Nephron (organoid): ENCODE data around the gene MICAL2.

ENCODE experiments used
- H3K27ac Mint-ChIP-seq, 3 experiments: 2 replicates each; pipeline ENCODE4 v1.8.0; 2020; ENCODE audit warnings: mixed read lengths in 3 of 3, mild to moderate bottlenecking in 2 of 3, moderate library complexity in 1 of 3
- H3K27me3 Mint-ChIP-seq: 2 replicates; pipeline ENCODE4 v1.8.0; 2021; ENCODE audit warnings: low read depth, mild to moderate bottlenecking, moderate library complexity, mixed read lengths
- H3K36me3 Mint-ChIP-seq: 2 replicates; pipeline ENCODE4 v1.8.0; 2020; ENCODE audit warnings: low read depth, mixed read lengths
- H3K4me1 Mint-ChIP-seq: 2 replicates; pipeline ENCODE4 v1.8.0; 2020; ENCODE audit warnings: mixed read lengths
- H3K4me3 Mint-ChIP-seq, 3 experiments: 2 replicates each; pipeline ENCODE4 v1.8.0; 2020; ENCODE audit warnings: mild to moderate bottlenecking in 3 of 3, mixed read lengths in 3 of 3, moderate library complexity in 2 of 3
- H3K9me3 Mint-ChIP-seq: 2 replicates; pipeline ENCODE4 v1.8.0; 2020; ENCODE audit warnings: mixed read lengths
- CTCF ChIP-seq, 3 experiments: fragments of 200-600 bp; sonication (generic); IDR thresholded peaks; one replicate each; pipeline ENCODE4 v1.5.0; 2021; ENCODE audit warnings: antibody characterized with exemption in 3 of 3; ENCODE audit not compliant: unreplicated experiment in 3 of 3

The MICAL2 gene

DNA sequence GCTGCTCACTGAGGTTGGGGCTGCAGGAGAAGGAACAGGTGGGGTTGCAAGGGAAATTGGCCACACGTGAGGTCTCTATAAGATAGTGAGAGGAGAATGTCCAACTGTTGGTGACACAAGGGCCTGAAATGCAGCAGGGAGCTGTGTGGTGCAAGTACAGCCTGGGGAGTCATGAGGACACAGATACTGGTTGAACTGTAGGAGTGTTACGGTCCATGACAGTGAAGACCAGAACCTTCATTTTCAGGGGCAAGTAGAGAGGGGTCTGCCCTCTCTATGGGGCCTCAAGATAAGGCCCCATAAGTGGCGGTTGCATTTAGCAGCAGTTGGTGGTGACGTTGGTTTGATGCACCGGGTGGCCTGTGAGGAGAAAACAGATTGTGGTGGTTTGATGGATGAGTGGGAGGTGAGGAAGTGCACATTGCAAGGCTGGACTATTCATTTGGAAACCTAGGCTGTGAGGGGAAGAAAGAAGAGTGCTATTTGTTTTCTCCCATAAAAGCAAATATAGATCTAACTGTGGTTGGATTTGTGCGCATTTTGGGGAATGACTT lies 39.4 kb downstream of the MICAL2 start:
- no peaks in the 10 kb centered on the region for H3K9me3 Mint-ChIP-seq
- H3K4me3 Mint-ChIP-seq: no peak overlapping the region
- H3K27ac Mint-ChIP-seq: no peak overlapping the region
- no peaks in the 10 kb centered on the region for H3K4me1 Mint-ChIP-seq
- H3K27me3 Mint-ChIP-seq: no peaks in the 10 kb centered on the region
- TF ChIP-seq CTCF (IDR thresholded peaks at IDR 0.05; ENCODE audit: unreplicated experiment in 3 of 3): no peak
- H3K36me3 Mint-ChIP-seq: no peaks in the 10 kb centered on the region

- TF ChIP-seq CTCF (IDR thresholded peaks at IDR 0.05; ENCODE audit: unreplicated experiment in 3 of 3): no peak
Measured at GRCh38 chr11:12150831-12151382, 40.5 kb downstream of the MICAL2 start.

GRCh38 chr11:12152321-12152720 lies 41.9 kb downstream of the MICAL2 start:
- Mint-ChIP-seq H3K4me1 (no peaks in the 10 kb centered on the region), H3K9me3 (no peaks in the 10 kb centered on the region), H3K4me3 (no peak overlapping the region), H3K36me3 (no peaks in the 10 kb centered on the region), H3K27me3 (peaks cover 4% of the 10 kb centered on the region), H3K27ac (no peak overlapping the region)
- no peak for TF ChIP-seq CTCF (IDR thresholded peaks at IDR 0.05; ENCODE audit: unreplicated experiment in 3 of 3)

More at GRCh38 chr11:12150831-12151382, 40.5 kb downstream of the MICAL2 start:
- no peaks in the 10 kb centered on the region for H3K4me1 Mint-ChIP-seq
- H3K9me3 Mint-ChIP-seq: no peaks in the 10 kb centered on the region
- H3K27me3 Mint-ChIP-seq: no peaks in the 10 kb centered on the region
- no peak overlapping the region for H3K27ac Mint-ChIP-seq
- no peak overlapping the region for H3K4me3 Mint-ChIP-seq
- H3K36me3 Mint-ChIP-seq: no peaks in the 10 kb centered on the region

DNA sequence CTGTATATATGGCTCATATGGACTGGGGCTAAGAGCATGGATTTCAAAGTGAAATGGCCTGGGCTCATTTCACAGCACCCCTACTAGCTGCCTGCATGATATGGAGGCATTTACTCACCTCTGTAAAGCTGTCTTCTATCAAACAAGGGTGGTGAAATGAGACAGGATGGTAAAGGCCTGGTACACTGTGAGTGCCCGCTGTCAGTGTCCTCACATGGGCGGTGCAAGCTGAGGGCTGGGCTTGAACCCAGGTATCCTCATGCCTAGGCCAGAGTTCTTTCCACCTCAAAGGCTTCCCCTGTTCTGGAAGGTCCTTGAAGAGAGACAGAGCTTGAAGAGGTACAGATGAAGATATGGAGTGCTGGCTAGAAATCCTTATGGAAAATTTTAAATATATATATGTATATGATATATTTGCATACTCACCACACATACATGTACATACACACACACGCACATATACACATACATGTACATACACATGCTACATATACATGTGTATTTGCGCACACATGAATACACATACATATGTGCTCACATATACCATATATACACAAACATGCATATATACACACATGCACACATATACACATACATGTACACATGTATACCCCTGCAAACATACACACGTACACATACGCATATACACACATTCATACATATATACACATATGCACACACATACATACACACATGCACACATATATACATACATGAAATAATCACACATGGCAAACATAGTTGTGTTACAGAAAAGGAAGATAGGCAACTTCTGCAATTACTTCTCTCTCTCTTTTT lies 44.7 kb downstream of the MICAL2 start:
- no peak for TF ChIP-seq CTCF (IDR thresholded peaks at IDR 0.05; ENCODE audit: unreplicated experiment in 3 of 3)
- Mint-ChIP-seq H3K27ac (no peak overlapping the region), H3K4me3 (no peak overlapping the region), H3K9me3 (no peaks in the 10 kb centered on the region), H3K36me3 (no peaks in the 10 kb centered on the region), H3K27me3 (peaks cover 4% of the 10 kb centered on the region), H3K4me1 (peaks cover 15% of the 10 kb centered on the region)

- Mint-ChIP-seq H3K27me3 (peaks cover 4% of the 10 kb centered on the region), H3K4me1 (peaks cover 21% of the 10 kb centered on the region), H3K27ac (no peak overlapping the region), H3K36me3 (no peaks in the 10 kb centered on the region), H3K9me3 (no peaks in the 10 kb centered on the region), H3K4me3 (no peak overlapping the region)
- TF ChIP-seq CTCF (IDR thresholded peaks at IDR 0.05; ENCODE audit: unreplicated experiment in 3 of 3): no peak
Measured at GRCh38 chr11:12155696-12156095, 45.3 kb downstream of the MICAL2 start.
